A673 (cell line): ENCODE measurements around the gene TRPC3. TPM values are rescaled to one million over a fixed set of nuclear protein-coding genes. Genes with fewer than 3 reads are reported as not detected.
"Not testable (repeated sequence)": the region's sequence is repeated elsewhere in the genome, so short reads cannot be mapped to it uniquely, and the experiment has no call there.

Experiments used
- BruUV-seq: library from RNA; stranded (reverse); fragments of 400-500 nt; replicated peaks from 2 replicates; lab custom pipeline; 2021; lab: Mats Ljungman, UMichigan
- CTCF ChIA-PET: fragments of 300-600 bp; sonication (Branson Sonifier 250); formaldehyde crosslinking; loops from one replicate; lab custom pipeline; 2022; ENCODE audit warnings: antibody characterized with exemption; lab: Charles Lee
- POLR2A ChIA-PET: fragments of 300-600 bp; sonication (Branson Sonifier 250); formaldehyde crosslinking; loops from one replicate; lab custom pipeline; 2022; ENCODE audit warnings: antibody characterized with exemption; ENCODE audit not compliant: low non-redundant PET; lab: Charles Lee
- DNase-seq: peaks from one replicate; pipeline ENCODE4 v3.0.0-alpha.2; 2015; ENCODE audit warnings: low spot score
- H3K27ac ChIP-seq: fragments of 200-600 bp; sonication (generic); 2 replicates; pipeline ENCODE4 v1.5.1; 2016; ENCODE audit warnings: mixed run types, low read depth, mild to moderate bottlenecking, mixed read lengths, antibody characterized with exemption, low read length; ENCODE audit not compliant: poor library complexity, severe bottlenecking
- H3K27me3 ChIP-seq: fragments of 200-600 bp; sonication (generic); replicated peaks from 2 replicates; pipeline ENCODE4 v1.6.1; 2017; ENCODE audit warnings: mixed run types, low read depth, mild to moderate bottlenecking, mixed read lengths, antibody characterized with exemption, low read length; ENCODE audit not compliant: insufficient read depth, poor library complexity
- H3K36me3 ChIP-seq: fragments of 200-600 bp; sonication (generic); 2 replicates; pipeline ENCODE4 v1.6.1; 2016; ENCODE audit warnings: mixed run types, mild to moderate bottlenecking, mixed read lengths, antibody characterized with exemption, low read length; ENCODE audit not compliant: insufficient read depth, poor library complexity, severe bottlenecking
- H3K4me1 ChIP-seq: fragments of 200-600 bp; sonication (generic); 2 replicates; pipeline ENCODE4 v1.6.1; 2017; ENCODE audit warnings: mixed run types, mild to moderate bottlenecking, mixed read lengths, antibody characterized with exemption, low read length; ENCODE audit not compliant: insufficient read depth, poor library complexity, severe bottlenecking
- H3K4me3 ChIP-seq: fragments of 200-600 bp; sonication (generic); 2 replicates; pipeline ENCODE4 v1.5.1; 2016; ENCODE audit warnings: low read depth, mixed run types, mild to moderate bottlenecking, mixed read lengths, low read length; ENCODE audit not compliant: poor library complexity, severe bottlenecking
- H3K9me3 ChIP-seq: fragments of 200-600 bp; sonication (generic); 2 replicates; pipeline ENCODE4 v1.6.1; 2016; ENCODE audit warnings: mixed run types, low read depth, mild to moderate bottlenecking, mixed read lengths, antibody characterized with exemption, low read length; ENCODE audit not compliant: poor library complexity, severe bottlenecking
- EZH2 ChIP-seq: fragments of 200-600 bp; sonication (generic); IDR thresholded peaks from 2 replicates; pipeline ENCODE4 v1.6.1; 2017; ENCODE audit warnings: borderline replicate concordance, low read depth, mild to moderate bottlenecking, mixed read lengths, antibody characterized with exemption, low read length; ENCODE audit not compliant: poor library complexity, severe bottlenecking
- intact Hi-C: fragments of 100-400 bp; cut with micrococcal nuclease; formaldehyde crosslinking; loops from one replicate; pipeline ENCODE4 v1.10.0; 2022; ENCODE audit not compliant: unreplicated experiment
- total RNA-seq: library from RNA; stranded (reverse); gene quantifications from 2 replicates; pipeline ENCODE4 v1.2.3, GENCODE V29; 2021
- TF ChIP-seq, protein P1 (sequence below): fragments of 300-800, 200-600 bp; sonication (generic); conservative IDR thresholded peaks from 2 replicates; pipeline ENCODE4 v1.5.1; 2017; ENCODE audit warnings: low read depth, mild to moderate bottlenecking, antibody characterized with exemption, low read length, moderate library complexity, mixed read lengths

The TRPC3 gene
- total RNA-seq, 1 experiment from 2014 or later: 0.24 TPM

GRCh38 chr4:121932212-121932974 is 19.5 kb downstream of the TRPC3 start:
- intact Hi-C loops: no loop called here
- ChIA-PET POLR2A (no interaction called here), CTCF (no interaction called here)
- Histone ChIP-seq H3K27ac (no peak overlapping the region), H3K9me3 (no peaks in the 10 kb centered on the region), H3K4me1 (no peaks in the 10 kb centered on the region), H3K4me3 (no peak overlapping the region), H3K36me3 (no peaks in the 10 kb centered on the region), H3K27me3 (no peaks in the 10 kb centered on the region)
- no peak for DNase-seq
- TF ChIP-seq, protein P1, sequence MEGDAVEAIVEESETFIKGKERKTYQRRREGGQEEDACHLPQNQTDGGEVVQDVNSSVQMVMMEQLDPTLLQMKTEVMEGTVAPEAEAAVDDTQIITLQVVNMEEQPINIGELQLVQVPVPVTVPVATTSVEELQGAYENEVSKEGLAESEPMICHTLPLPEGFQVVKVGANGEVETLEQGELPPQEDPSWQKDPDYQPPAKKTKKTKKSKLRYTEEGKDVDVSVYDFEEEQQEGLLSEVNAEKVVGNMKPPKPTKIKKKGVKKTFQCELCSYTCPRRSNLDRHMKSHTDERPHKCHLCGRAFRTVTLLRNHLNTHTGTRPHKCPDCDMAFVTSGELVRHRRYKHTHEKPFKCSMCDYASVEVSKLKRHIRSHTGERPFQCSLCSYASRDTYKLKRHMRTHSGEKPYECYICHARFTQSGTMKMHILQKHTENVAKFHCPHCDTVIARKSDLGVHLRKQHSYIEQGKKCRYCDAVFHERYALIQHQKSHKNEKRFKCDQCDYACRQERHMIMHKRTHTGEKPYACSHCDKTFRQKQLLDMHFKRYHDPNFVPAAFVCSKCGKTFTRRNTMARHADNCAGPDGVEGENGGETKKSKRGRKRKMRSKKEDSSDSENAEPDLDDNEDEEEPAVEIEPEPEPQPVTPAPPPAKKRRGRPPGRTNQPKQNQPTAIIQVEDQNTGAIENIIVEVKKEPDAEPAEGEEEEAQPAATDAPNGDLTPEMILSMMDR: no peak
- TF ChIP-seq EZH2: no peak
- BruUV-seq: no TSS peak

GRCh38 chr4:121930304-121930703 is 21.6 kb downstream of the TRPC3 start:
- H3K36me3 ChIP-seq: no peaks in the 10 kb centered on the region
- H3K4me3 ChIP-seq: no peak overlapping the region
- H3K27me3 ChIP-seq: no peaks in the 10 kb centered on the region
- TF ChIP-seq, protein P1: no peak
- no peak for TF ChIP-seq EZH2
- no peaks in the 10 kb centered on the region for H3K4me1 ChIP-seq
- no peak for DNase-seq
- ChIA-PET CTCF (no interaction called here), POLR2A (no interaction called here)
- no TSS peak for BruUV-seq
- intact Hi-C loops: no loop called here
- no peaks in the 10 kb centered on the region for H3K9me3 ChIP-seq
- no peak overlapping the region for H3K27ac ChIP-seq

- intact Hi-C loops: no loop called here
- Histone ChIP-seq H3K4me3 (no peak overlapping the region), H3K27ac (no peak overlapping the region), H3K4me1 (no peaks in the 10 kb centered on the region), H3K27me3 (no peaks in the 10 kb centered on the region), H3K36me3 (no peaks in the 10 kb centered on the region), H3K9me3 (no peaks in the 10 kb centered on the region)
- CTCF ChIA-PET: no interaction called here
- POLR2A ChIA-PET: no interaction called here
- TF ChIP-seq, protein P1: no peak
- TF ChIP-seq EZH2: no peak
- no peak for DNase-seq
- no TSS peak for BruUV-seq
Observed at GRCh38 chr4:121927948-121928347, 23.9 kb downstream of the TRPC3 start.

- H3K4me1 ChIP-seq, intact Hi-C loops, CTCF ChIA-PET, H3K9me3 ChIP-seq, H3K36me3 ChIP-seq, H3K27me3 ChIP-seq, H3K4me3 ChIP-seq, POLR2A ChIA-PET, BruUV-seq, H3K27ac ChIP-seq, DNase-seq: not testable (repeated sequence)
Observed at GRCh38 chr4:121926490-121926889, 25.4 kb downstream of the TRPC3 start.
